ENCODE data around the gene SASH1. TPM values are rescaled to one million over a fixed set of nuclear protein-coding genes. Genes with fewer than 3 reads are reported as not detected.
"Not testable (repeated sequence)": the region's sequence is repeated elsewhere in the genome, so short reads cannot be mapped to it uniquely, and the experiment has no call there.

Gene SASH1
- total and polyA plus RNA-seq, 2 of the 8 experiments (the other 6 are each of a cell fraction or from before 2014, with no cell fraction given), result 6.0 to 20.2 TPM

- H3K4ac ChIP-seq (replicated peaks; ENCODE audit: insufficient read length, low read depth, low read length); H3K9ac ChIP-seq (replicated peaks in 1 of 4; ENCODE audit: extremely low read depth in 1 of 4, low read depth in 3 of 4, low read length in 3 of 4); H4K91ac ChIP-seq (replicated peaks; ENCODE audit: insufficient read length, low read length); H2BK12ac ChIP-seq (ENCODE audit: low read depth, low read length); H3K4me3 ChIP-seq (ENCODE audit: extremely low read depth in 1 of 4, insufficient read depth in 2 of 4, low read depth in 3 of 4, low read length in 4 of 4); H3K56ac ChIP-seq (replicated peaks; ENCODE audit: insufficient read length, low read depth, low read length); H3K18ac ChIP-seq (ENCODE audit: extremely low read depth, low read length); H2AK5ac ChIP-seq (ENCODE audit: low read depth, low read length); H3K23me2 ChIP-seq (ENCODE audit: low read depth, low read length); H3K79me1 ChIP-seq (ENCODE audit: low read depth, low read length); H3K14ac ChIP-seq (ENCODE audit: insufficient read length); H2AFZ ChIP-seq (ENCODE audit: low read length); H2BK5ac ChIP-seq (ENCODE audit: low read depth, low read length); FAIRE-seq; H3K23ac ChIP-seq (ENCODE audit: insufficient read length); H3K27ac ChIP-seq (ENCODE audit: low read depth, low read length); H3K79me2 ChIP-seq (ENCODE audit: control insufficient read depth in 1 of 2, insufficient read depth in 2 of 2, low read length in 2 of 2); H3K4me1 ChIP-seq (replicated peaks in 1 of 4; ENCODE audit: control insufficient read depth in 3 of 4, insufficient read depth in 4 of 4, low read length in 3 of 4); H3K27me3 ChIP-seq (replicated peaks in 1 of 4; ENCODE audit: control insufficient read depth in 3 of 4, extremely low read depth in 1 of 4, insufficient read depth in 3 of 4, low read length in 3 of 4); H4K8ac ChIP-seq (ENCODE audit: extremely low read depth, insufficient read depth, low read length); H3K4me2 ChIP-seq (ENCODE audit: insufficient read depth in 1 of 2, low read depth in 2 of 2, low read length in 2 of 2); DNase-seq (ENCODE audit: low read depth in 1 of 2, low spot score in 2 of 2); H3K36me3 ChIP-seq (ENCODE audit: control insufficient read depth in 2 of 4, insufficient read depth in 4 of 4, low read length in 3 of 4); CTCF ChIA-PET (ENCODE audit: partially characterized antibody); H4K20me1 ChIP-seq (replicated peaks in 1 of 2; ENCODE audit: control insufficient read depth in 1 of 2, insufficient read depth in 2 of 2, low read length in 2 of 2); H4K5ac ChIP-seq (ENCODE audit: insufficient read length, low read depth, low read length); POLR2A ChIA-PET (ENCODE audit: partially characterized antibody); H2BK15ac ChIP-seq (ENCODE audit: low read length); H2BK120ac ChIP-seq (replicated peaks; ENCODE audit: low read depth, low read length); H2BK20ac ChIP-seq (ENCODE audit: low read length): not testable (repeated sequence)
- H3K9me3 ChIP-seq (ENCODE audit: insufficient read depth in 2 of 2, low read depth in 1 of 2, low read length in 1 of 2), result peaks cover 0 to 13% of the 10 kb centered on the region in 2 experiments; a peak in 3 of 4 replicates
- 100% methylated on average over 1 of the region's 1 CpG; no CpG with 5 or more reads in 1 of the 2 experiments for WGBS, 2 experiments (ENCODE audit: extremely low coverage in 1 of 2, insufficient coverage in 1 of 2, insufficient read length in 1 of 2, insufficient replicate concordance in 2 of 2, low coverage in 1 of 2, low lambda C conversion rate in 2 of 2, missing lambda C conversion rate in 1 of 2)
Observed at GRCh38 chr6:148585641-148586040, 243.0 kb downstream of the SASH1 start.

All from H1 (cell line).